Thyroid gland (tissue), 4 donors: Measurements from ENCODE around the gene COL4A4. TPM values are rescaled to one million over a fixed set of nuclear protein-coding genes. Genes with fewer than 3 reads are reported as not detected.

Experiments used
- DNase-seq, 2 donors: peaks; one replicate each; pipeline ENCODE4 v3.0.0-alpha.2; 2019
- H3K27ac ChIP-seq, 3 donors: fragments of 200-600 bp; sonication (generic); 1 replicate in 2 of 3; 2 replicates in 1 of 3; pipeline ENCODE4 v1.5.1; 2016 to 2019; ENCODE audit warnings: mild to moderate bottlenecking in 1 of 3, moderate library complexity in 1 of 3
- H3K27me3 ChIP-seq: fragments of 200-600 bp; sonication (generic); one replicate; pipeline ENCODE4 v1.5.1; 2019
- H3K36me3 ChIP-seq, 2 donors: fragments of 200-600 bp; sonication (generic); one replicate each; pipeline ENCODE4 v1.5.1; 2016 to 2019
- H3K4me1 ChIP-seq, 2 donors: fragments of 200-600 bp; sonication (generic); one replicate each; pipeline ENCODE4 v1.5.1; 2017 to 2019
- H3K4me3 ChIP-seq, 3 donors: fragments of 200-600 bp; sonication (generic); replicated peaks in 1 of 3; 1 replicate in 2 of 3; 2 replicates in 1 of 3; pipeline ENCODE4 v1.5.1; 2016; ENCODE audit warnings: mild to moderate bottlenecking in 1 of 3
- H3K9me3 ChIP-seq: fragments of 200-600 bp; sonication (generic); one replicate; pipeline ENCODE4 v1.5.1; 2017
- CTCF ChIP-seq, 6 experiments: fragments of 200-600 bp in 3 of 6; fragments of 450-650 bp in 3 of 6; sonication (generic) in 3 of 6; IDR thresholded peaks; one replicate each; pipeline ENCODE4 v1.5.1; 2016 to 2019; ENCODE audit warnings: antibody characterized with exemption in 6 of 6, mild to moderate bottlenecking in 2 of 6, inconsistent platforms in 1 of 6, moderate library complexity in 1 of 6
- POLR2A ChIP-seq, 2 donors: fragments of 450-650 bp; IDR thresholded peaks; one replicate each; pipeline ENCODE4 v1.6.1; 2017; ENCODE audit warnings: antibody characterized with exemption in 2 of 2, mild to moderate bottlenecking in 2 of 2, moderate library complexity in 1 of 2
- WGBS, 2 donors: methylation state at CpG; one replicate each; pipeline ENCODE4 v1.1.5; 2017; 5-methylcytosine and 5-hydroxymethylcytosine counted together
- intact Hi-C: fragments of 100-400 bp; cut with DNase I; formaldehyde crosslinking; loops from one replicate; pipeline ENCODE4 v1.15.1; 2023
- total RNA-seq, 4 donors: library from RNA; depleted of rRNA; stranded (reverse); fragments of >200 nt; gene quantifications; one replicate each; pipeline ENCODE4 v1.2.3, GENCODE V29; 2016

COL4A4 gene
- total RNA-seq, 4 donors from 2014 or later = 16.5 to 41.7 (median 34.2) TPM

- H3K4me1 ChIP-seq = peaks cover 4 to 5% of the 10 kb centered on the region in 2 donors
- H3K36me3 ChIP-seq = no peaks in the 10 kb centered on the region
- H3K4me3 ChIP-seq = no peak overlapping the region
- no peak for DNase-seq
- no peaks in the 10 kb centered on the region for H3K27me3 ChIP-seq
- intact Hi-C loops = no loop called here
- TF ChIP-seq CTCF (IDR thresholded peaks at IDR 0.05) (no peak), POLR2A (IDR thresholded peaks at IDR 0.05) (no peak)
- no peak overlapping the region for H3K27ac ChIP-seq
- WGBS, 2 donors = 92 to 95% methylated on average over 12 of the region's 12 CpGs
- no peaks in the 10 kb centered on the region for H3K9me3 ChIP-seq
These were observed 179.9 kb downstream of the COL4A4 start for GRCh38 chr2:226983895-226984749.

DNA sequence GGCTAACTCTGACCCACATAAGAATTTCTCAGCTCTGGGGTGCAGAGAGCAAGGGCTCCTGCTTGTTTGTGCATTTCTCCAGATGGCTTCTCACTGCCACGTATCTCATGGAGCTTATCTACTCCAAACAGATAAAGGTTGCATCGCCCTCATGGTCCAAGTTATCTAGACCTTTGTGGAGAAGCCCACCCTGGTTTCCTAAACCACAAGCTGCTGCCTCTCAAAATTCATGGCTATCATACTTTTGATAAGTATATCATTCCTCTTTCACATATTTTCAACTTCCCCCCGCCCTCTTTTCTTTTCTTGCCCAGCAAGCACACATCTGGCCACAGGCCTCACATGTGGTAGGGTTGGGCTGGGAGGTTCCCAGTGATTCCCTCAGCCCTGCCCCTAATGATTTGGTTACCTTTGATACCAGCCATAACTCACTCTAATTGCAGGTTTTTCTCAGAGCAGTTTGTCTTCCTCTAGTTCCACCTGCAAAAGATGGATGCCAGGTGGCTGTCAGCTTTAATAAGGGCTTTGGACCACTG lies 182.1 kb downstream of the COL4A4 start:
- WGBS, 2 donors = 86 to 95% methylated on average over 3 of the region's 3 CpGs
- Histone ChIP-seq H3K36me3 (no peaks in the 10 kb centered on the region), H3K4me3 (no peak overlapping the region), H3K27me3 (no peaks in the 10 kb centered on the region), H3K9me3 (no peaks in the 10 kb centered on the region), H3K27ac (no peak overlapping the region), H3K4me1 (peaks cover 4 to 5% of the 10 kb centered on the region in 2 donors)
- DNase-seq = no peak
- no peak for TF ChIP-seq POLR2A (IDR thresholded peaks at IDR 0.05)
- TF ChIP-seq CTCF (IDR thresholded peaks at IDR 0.05) = no peak
- intact Hi-C loops = no loop called here

GRCh38 chr2:226979004-226979403 lies 185.0 kb downstream of the COL4A4 start:
- H3K9me3 ChIP-seq = no peaks in the 10 kb centered on the region
- no peak overlapping the region for H3K4me3 ChIP-seq
- intact Hi-C loops = loop anchor here (5.0 kb wide), 2 partner anchors 167 to 1307 kb away; no protein-coding TSS in a partner anchor
- H3K27me3 ChIP-seq = no peaks in the 10 kb centered on the region
- DNase-seq = no peak
- no peak overlapping the region for H3K27ac ChIP-seq
- TF ChIP-seq POLR2A (IDR thresholded peaks at IDR 0.05) (no peak), CTCF (IDR thresholded peaks at IDR 0.05) (no peak)
- no peaks in the 10 kb centered on the region for H3K36me3 ChIP-seq
- H3K4me1 ChIP-seq = no peaks in the 10 kb centered on the region
- 85 to 86% methylated on average over 4 of the region's 4 CpGs for WGBS, 2 donors

- Histone ChIP-seq H3K9me3 (no peaks in the 10 kb centered on the region), H3K27me3 (no peaks in the 10 kb centered on the region), H3K4me3 (no peak overlapping the region), H3K4me1 (no peaks in the 10 kb centered on the region), H3K36me3 (no peaks in the 10 kb centered on the region), H3K27ac (no peak overlapping the region)
- DNase-seq = no peak
- intact Hi-C loops = loop anchor here (5.0 kb wide), 2 partner anchors 166 to 1306 kb away; no protein-coding TSS in a partner anchor
- no peak for TF ChIP-seq POLR2A (IDR thresholded peaks at IDR 0.05)
- WGBS, 2 donors = 91 to 94% methylated on average over 7 of the region's 7 CpGs
These were observed 185.7 kb downstream of the COL4A4 start for GRCh38 chr2:226978300-226978699.

- Histone ChIP-seq H3K36me3 (no peaks in the 10 kb centered on the region), H3K27me3 (no peaks in the 10 kb centered on the region), H3K9me3 (no peaks in the 10 kb centered on the region), H3K27ac (no peak overlapping the region), H3K4me3 (no peak overlapping the region), H3K4me1 (no peaks in the 10 kb centered on the region)
- WGBS, 2 donors = 42 to 60% methylated on average over 2 of the region's 2 CpGs
- intact Hi-C loops = loop anchor here (5.0 kb wide), 2 partner anchors 165 to 1305 kb away; no protein-coding TSS in a partner anchor
- TF ChIP-seq CTCF (IDR thresholded peaks at IDR 0.05) (no peak), POLR2A (IDR thresholded peaks at IDR 0.05) (no peak)
- no peak for DNase-seq
These were observed 186.2 kb downstream of the COL4A4 start for GRCh38 chr2:226977775-226978190.
